Panc1 (cell line): Measurements from ENCODE around the gene HCN2.

Experiments used
- CTCF ChIP-seq: fragments of 450-650 bp; IDR thresholded peaks from 2 replicates; pipeline ENCODE4 v1.5.1; 2017; ENCODE audit warnings: mild to moderate bottlenecking
- POLR2AphosphoS5 ChIP-seq: IDR thresholded peaks from 2 replicates; pipeline ENCODE4 v1.6.1; 2012; ENCODE audit warnings: mild to moderate bottlenecking, low read depth, low read length, moderate library complexity
- SIN3A ChIP-seq: IDR thresholded peaks from 2 replicates; pipeline ENCODE4 v1.6.1; 2012; ENCODE audit warnings: low read depth, mild to moderate bottlenecking, low read length, moderate library complexity, borderline replicate concordance; ENCODE audit not compliant: insufficient read depth

GRCh38 chr19:633786-634639 lies 44.3 kb downstream of the HCN2 start:
- TF ChIP-seq CTCF (no peak), POLR2AphosphoS5 (no peak), SIN3A (no peak; the same call in 1 of the 2 replicates)
